ENCODE data around the gene AP3B1. TPM values are rescaled to one million over a fixed set of nuclear protein-coding genes. Genes with fewer than 3 reads are reported as not detected.

Gene AP3B1
- total RNA-seq, 4 donors from 2014 or later = 33.8 to 38.6 (median 36.0) TPM

GRCh38 chr5:78003450-78003849 lies 291.0 kb downstream of the AP3B1 start:
- Histone ChIP-seq H3K9me3 (no peaks in the 10 kb centered on the region), H3K27me3 (no peaks in the 10 kb centered on the region), H3K4me1 (no peaks in the 10 kb centered on the region), H3K36me3 (peaks cover 0 to 21% of the 10 kb centered on the region in 2 donors), H3K27ac (no peak overlapping the region), H3K4me3 (no peak overlapping the region)
- 90 to 93% methylated on average over 4 to 5 of the region's 5 CpGs for WGBS, 2 donors (ENCODE audit: low coverage in 1 of 2)
- TF ChIP-seq POLR2A (IDR thresholded peaks at IDR 0.05) (no peak), EP300 (IDR thresholded peaks at IDR 0.05) (no peak), POLR2AphosphoS5 (IDR thresholded peaks at IDR 0.05) (no peak), CTCF (IDR thresholded peaks at IDR 0.05) (no peak)
- no peak for ATAC-seq

DNA sequence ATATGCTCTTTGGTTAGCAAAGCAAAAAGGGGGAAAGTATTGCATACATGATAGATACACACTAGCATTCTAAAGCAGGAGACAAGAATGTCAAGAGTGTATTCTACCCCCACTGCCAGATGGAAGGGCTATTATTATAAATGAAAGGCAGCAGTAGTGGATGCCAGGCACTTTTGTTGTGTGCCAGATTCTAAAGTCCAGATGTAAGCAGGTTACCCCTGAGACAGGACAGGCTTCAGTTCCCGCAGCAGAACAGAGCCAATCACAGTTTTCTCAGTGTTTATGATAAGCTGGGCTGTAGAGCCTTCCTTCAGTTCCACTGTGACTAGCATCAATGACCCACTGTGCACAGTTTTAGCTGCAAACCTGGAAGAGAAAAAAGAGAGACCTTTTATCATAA lies 291.8 kb downstream of the AP3B1 start:
- H3K36me3 ChIP-seq = peaks cover 0 to 23% of the 10 kb centered on the region in 2 donors
- H3K4me3 ChIP-seq = no peak overlapping the region
- H3K27ac ChIP-seq = no peak overlapping the region
- H3K4me1 ChIP-seq = no peaks in the 10 kb centered on the region
- H3K27me3 ChIP-seq = no peaks in the 10 kb centered on the region
- no peak for ATAC-seq
- WGBS, 2 donors (ENCODE audit: low coverage in 1 of 2) = 67% methylated on average over 1 of the region's 1 CpG; no CpG with 5 or more reads in 1 of the 2 donors
- no peaks in the 10 kb centered on the region for H3K9me3 ChIP-seq
- TF ChIP-seq POLR2A (IDR thresholded peaks at IDR 0.05) = no peak
- TF ChIP-seq POLR2AphosphoS5 (IDR thresholded peaks at IDR 0.05) = no peak
- TF ChIP-seq CTCF (IDR thresholded peaks at IDR 0.05) = no peak
- no peak for TF ChIP-seq EP300 (IDR thresholded peaks at IDR 0.05)

GRCh38 chr5:78001197-78001596 lies 293.3 kb downstream of the AP3B1 start:
- no peaks in the 10 kb centered on the region for H3K27me3 ChIP-seq
- no peak for TF ChIP-seq POLR2AphosphoS5 (IDR thresholded peaks at IDR 0.05)
- no peak for TF ChIP-seq EP300 (IDR thresholded peaks at IDR 0.05)
- no peak for TF ChIP-seq CTCF (IDR thresholded peaks at IDR 0.05)
- no peak for TF ChIP-seq POLR2A (IDR thresholded peaks at IDR 0.05)
- peaks cover 0 to 23% of the 10 kb centered on the region in 2 donors for H3K36me3 ChIP-seq
- H3K27ac ChIP-seq = no peak overlapping the region
- no peaks in the 10 kb centered on the region for H3K9me3 ChIP-seq
- WGBS, 2 donors (ENCODE audit: low coverage in 1 of 2) = 90 to 98% methylated on average over 7 of the region's 7 CpGs
- no peak overlapping the region for H3K4me3 ChIP-seq
- ATAC-seq = no peak
- no peaks in the 10 kb centered on the region for H3K4me1 ChIP-seq

- ATAC-seq = no peak
- Histone ChIP-seq H3K4me1 (peaks cover 0 to 4% (median 0%) of the 10 kb centered on the region in 3 donors), H3K27me3 (no peaks in the 10 kb centered on the region), H3K4me3 (no peak overlapping the region), H3K27ac (no peak overlapping the region), H3K36me3 (peaks cover 0 to 23% of the 10 kb centered on the region in 2 donors), H3K9me3 (no peaks in the 10 kb centered on the region)
- TF ChIP-seq POLR2AphosphoS5 (IDR thresholded peaks at IDR 0.05) (no peak), CTCF (IDR thresholded peaks at IDR 0.05) (no peak), EP300 (IDR thresholded peaks at IDR 0.05) (no peak), POLR2A (IDR thresholded peaks at IDR 0.05) (no peak)
- 89 to 92% methylated on average over 4 to 6 of the region's 6 CpGs for WGBS, 2 donors (ENCODE audit: low coverage in 1 of 2)
Measured at GRCh38 chr5:78000191-78000590, 294.3 kb downstream of the AP3B1 start.

- H3K27me3 ChIP-seq = no peaks in the 10 kb centered on the region
- H3K4me1 ChIP-seq = peaks cover 0 to 10% (median 0%) of the 10 kb centered on the region in 3 donors
- TF ChIP-seq CTCF (IDR thresholded peaks at IDR 0.05) (no peak), POLR2AphosphoS5 (IDR thresholded peaks at IDR 0.05) (no peak), EP300 (IDR thresholded peaks at IDR 0.05) (no peak), POLR2A (IDR thresholded peaks at IDR 0.05) (no peak)
- 92 to 100% methylated on average over 1 to 7 of the region's 7 CpGs for WGBS, 2 donors (ENCODE audit: low coverage in 1 of 2)
- H3K27ac ChIP-seq = no peak overlapping the region
- no peak overlapping the region for H3K4me3 ChIP-seq
- H3K9me3 ChIP-seq = no peaks in the 10 kb centered on the region
- peaks cover 0 to 23% of the 10 kb centered on the region in 2 donors for H3K36me3 ChIP-seq
- no peak for ATAC-seq
Measured at GRCh38 chr5:77999399-77999798, 295.1 kb downstream of the AP3B1 start.
